ENCODE data around the gene PAPLN. TPM values are rescaled to one million over a fixed set of nuclear protein-coding genes. Genes with fewer than 3 reads are reported as not detected.

The PAPLN gene
- total RNA-seq, 1 experiment from 2014 or later, result 9.6 TPM

GRCh38 chr14:73263606-73264005, 26.3 kb downstream of the PAPLN start (continued):
- TF ChIP-seq CEBPB (IDR thresholded peaks at IDR 0.05; ENCODE audit: low read depth) (no peak), EZH2phosphoT487 (IDR thresholded peaks at IDR 0.05; ENCODE audit: borderline replicate concordance) (no peak)

- H3K4me2 ChIP-seq (ENCODE audit: low read length), result no peak overlapping the region
- no peaks in the 10 kb centered on the region for H3K4me1 ChIP-seq (ENCODE audit: control insufficient read depth in 1 of 2, insufficient read depth in 2 of 2, low read length in 2 of 2)
- BruUV-seq (replicated peaks), result no TSS peak
- ATAC-seq, result no peak
- ChIA-PET RAD21 (ENCODE audit: low non-redundant PET in 1 of 2, low total read pairs in 2 of 2, uncharacterized antibody in 2 of 2, unreplicated experiment in 2 of 2) (no interaction called here), CTCF (interaction anchor here (1.2 kb wide), 1 partner anchor 31 kb away, joined by 3 read pairs; no protein-coding TSS in a partner anchor), POLR2A (no interaction called here)
- H3K9me2 ChIP-seq (ENCODE audit: insufficient read depth), result no peaks in the 10 kb centered on the region
- no peaks in the 10 kb centered on the region for H3K27me3 ChIP-seq (ENCODE audit: insufficient read depth, low read length)
- no peak overlapping the region for H3K27ac ChIP-seq (ENCODE audit: low read depth, low read length)
- H3K36me3 ChIP-seq (ENCODE audit: control insufficient read depth in 1 of 2, insufficient read depth in 2 of 2, low read length in 2 of 2), result no peaks in the 10 kb centered on the region
- no peak for TF ChIP-seq EZH2phosphoT487 (IDR thresholded peaks at IDR 0.05; ENCODE audit: borderline replicate concordance)
- TF ChIP-seq CEBPB (IDR thresholded peaks at IDR 0.05; ENCODE audit: low read depth), result no peak
- TF ChIP-seq SP1 (IDR thresholded peaks at IDR 0.05; ENCODE audit: low read depth), result no peak
- no peak for TF ChIP-seq YY1 (IDR thresholded peaks at IDR 0.05; ENCODE audit: extremely low read depth, insufficient replicate concordance, low read depth, low read length)
- TF ChIP-seq REST (IDR thresholded peaks at IDR 0.05; ENCODE audit: low read depth), result no peak
- no peak for TF ChIP-seq ELF1 (IDR thresholded peaks at IDR 0.05; ENCODE audit: borderline replicate concordance, low read depth)
- no peak for TF ChIP-seq ZBTB33 (IDR thresholded peaks at IDR 0.05; ENCODE audit: extremely low read depth, insufficient replicate concordance, low read length)
- H2AFZ ChIP-seq (ENCODE audit: low read depth, low read length, poor library complexity, severe bottlenecking), result no peak overlapping the region
- DNase-seq (ENCODE audit: low read depth, low spot score), result no peak
- intact Hi-C loops (cut with micrococcal nuclease), result no loop called here
- H3K79me2 ChIP-seq (ENCODE audit: insufficient read depth, low read length), result no peaks in the 10 kb centered on the region
- H3K9me3 ChIP-seq (ENCODE audit: control insufficient read depth in 1 of 2, insufficient read depth in 1 of 2, low read depth in 1 of 2, low read length in 2 of 2), result no peaks in the 10 kb centered on the region
- no peak overlapping the region for H3K4me3 ChIP-seq (replicated peaks in 1 of 2; ENCODE audit: low read depth in 1 of 2, low read length in 2 of 2)
- H3K9ac ChIP-seq (ENCODE audit: low read length), result no peak overlapping the region
- no peaks in the 10 kb centered on the region for H4K20me1 ChIP-seq (ENCODE audit: insufficient read depth)
Observed at GRCh38 chr14:73264080-73264884, 27.0 kb downstream of the PAPLN start.
